GM23338 (cell line): Measurements from ENCODE around the gene RAB11A. TPM values are rescaled to one million over a fixed set of nuclear protein-coding genes. Genes with fewer than 3 reads are reported as not detected.

Experiments
- ATAC-seq: fragments of 200-7000 bp; cut with Tn5 transposase; 3 replicates; pipeline ENCODE4 v1.9.1; 2020
- DNase-seq: peaks from one replicate; pipeline ENCODE4 v3.0.0-alpha.2; 2015; ENCODE audit warnings: low spot score
- H2AFZ ChIP-seq: fragments of 200-600 bp; sonication (generic); 2 replicates; pipeline ENCODE4 v1.8.0; 2016; ENCODE audit warnings: antibody characterized with exemption, mild to moderate bottlenecking, moderate library complexity
- H3F3A ChIP-seq: fragments of 200-600 bp; sonication (generic); replicated peaks from 2 replicates; pipeline ENCODE4 v1.8.0; 2017; ENCODE audit warnings: antibody characterized with exemption, mixed run types, low read depth
- H3K27ac ChIP-seq: fragments of 200-600 bp; sonication (generic); 2 replicates; pipeline ENCODE4 v1.6.1; 2016; ENCODE audit warnings: low read depth
- H3K27me3 ChIP-seq: fragments of 200-600 bp; sonication (generic); 2 replicates; pipeline ENCODE4 v1.8.0; 2016; ENCODE audit warnings: mild to moderate bottlenecking, mixed run types, moderate library complexity; ENCODE audit not compliant: insufficient read depth
- H3K36me3 ChIP-seq: fragments of 200-600 bp; sonication (generic); 2 replicates; pipeline ENCODE4 v1.8.0; 2016; ENCODE audit warnings: mild to moderate bottlenecking; ENCODE audit not compliant: insufficient read depth
- H3K4me1 ChIP-seq: fragments of 200-600 bp; sonication (generic); 2 replicates; pipeline ENCODE4 v1.8.0; 2016; ENCODE audit warnings: mild to moderate bottlenecking, moderate library complexity; ENCODE audit not compliant: insufficient read depth
- H3K4me2 ChIP-seq: fragments of 200-600 bp; sonication (generic); 2 replicates; pipeline ENCODE4 v1.7.1; 2017; ENCODE audit warnings: mixed run types
- H3K4me3 ChIP-seq: fragments of 200-600 bp; sonication (generic); 2 replicates; pipeline ENCODE4 v1.6.1; 2016; ENCODE audit warnings: mixed run types
- H3K79me2 ChIP-seq: fragments of 200-600 bp; sonication (generic); replicated peaks from 2 replicates; pipeline ENCODE4 v1.8.0; 2017; ENCODE audit warnings: mild to moderate bottlenecking; ENCODE audit not compliant: insufficient read depth
- H3K9me2 ChIP-seq: fragments of 200-600 bp; sonication (generic); 2 replicates; pipeline ENCODE4 v1.8.0; 2017; ENCODE audit not compliant: insufficient read depth
- H4K20me1 ChIP-seq: fragments of 200-600 bp; sonication (generic); replicated peaks from 2 replicates; pipeline ENCODE4 v1.8.0; 2017; ENCODE audit warnings: mild to moderate bottlenecking; ENCODE audit not compliant: insufficient read depth
- H3K27ac Mint-ChIP-seq: 2 replicates; pipeline ENCODE4 v1.8.0; 2020; ENCODE audit warnings: inconsistent platforms, mild to moderate bottlenecking, moderate library complexity, mixed read lengths
- H3K27me3 Mint-ChIP-seq: 3 replicates; pipeline ENCODE4 v1.8.0; 2022; ENCODE audit warnings: low read depth, mild to moderate bottlenecking, moderate library complexity, mixed read lengths, inconsistent platforms; ENCODE audit not compliant: insufficient read depth, poor library complexity
- H3K36me3 Mint-ChIP-seq: 3 replicates; pipeline ENCODE4 v1.8.0; 2021; ENCODE audit warnings: low read depth, mild to moderate bottlenecking, inconsistent platforms, moderate library complexity, mixed read lengths
- H3K4me1 Mint-ChIP-seq: 3 replicates; pipeline ENCODE4 v1.8.0; 2020; ENCODE audit warnings: mild to moderate bottlenecking, inconsistent platforms, mixed read lengths
- H3K4me3 Mint-ChIP-seq: 3 replicates; pipeline ENCODE4 v1.8.0; 2021; ENCODE audit warnings: moderate library complexity, mild to moderate bottlenecking, inconsistent platforms, mixed read lengths
- H3K9me3 Mint-ChIP-seq: 3 replicates; pipeline ENCODE4 v1.8.0; 2020; ENCODE audit warnings: moderate library complexity, mild to moderate bottlenecking, inconsistent platforms, mixed read lengths
- CREB1 ChIP-seq: fragments of 250-450 bp; sonication (Bioruptor Pico); IDR thresholded peaks from 2 replicates; pipeline ENCODE4 v1.5.0; 2020; ENCODE audit warnings: low read depth, mild to moderate bottlenecking, moderate library complexity
- CTCF ChIP-seq, 2 experiments: fragments of 200-600 bp in 1 of 2; sonication (generic) in 1 of 2; conservative IDR thresholded peaks; 2 replicates each; pipeline versions ENCODE4 v1.5.1 to v1.6.1; 2016 to 2017; ENCODE audit warnings: antibody characterized with exemption in 2 of 2, low read depth in 2 of 2, mild to moderate bottlenecking in 2 of 2, moderate library complexity in 1 of 2
- ETS1 ChIP-seq: IDR thresholded peaks from 2 replicates; pipeline ENCODE4 v1.6.1; 2016; ENCODE audit warnings: antibody characterized with exemption
- EZH2 ChIP-seq: fragments of 200-600 bp; sonication (generic); IDR thresholded peaks from one replicate; pipeline ENCODE4 v1.8.0; 2017; ENCODE audit warnings: antibody characterized with exemption, mild to moderate bottlenecking, low read depth; ENCODE audit not compliant: unreplicated experiment
- EZH2phosphoT487 ChIP-seq: fragments of 200-600 bp; sonication (generic); IDR thresholded peaks from one replicate; pipeline ENCODE4 v1.8.1; 2018; ENCODE audit warnings: antibody characterized with exemption; ENCODE audit not compliant: unreplicated experiment
- JUNB ChIP-seq: IDR thresholded peaks from one replicate; pipeline ENCODE4 v1.6.1; 2016; ENCODE audit warnings: antibody characterized with exemption; ENCODE audit not compliant: unreplicated experiment
- NANOG ChIP-seq: IDR thresholded peaks from 2 replicates; pipeline ENCODE4 v1.6.1; 2016; ENCODE audit warnings: antibody characterized with exemption, borderline replicate concordance
- POLR2AphosphoS5 ChIP-seq: IDR thresholded peaks from 2 replicates; pipeline ENCODE4 v1.6.1; 2016; ENCODE audit warnings: antibody characterized with exemption, low read depth
- REST ChIP-seq: IDR thresholded peaks from one replicate; pipeline ENCODE4 v1.6.1; 2018; ENCODE audit warnings: antibody characterized with exemption; ENCODE audit not compliant: unreplicated experiment
- STAT1 ChIP-seq: IDR thresholded peaks from one replicate; pipeline ENCODE4 v1.6.1; 2016; ENCODE audit warnings: antibody characterized with exemption; ENCODE audit not compliant: unreplicated experiment
- ZNF114 ChIP-seq: fragments of 250-450 bp; sonication (Bioruptor Pico); IDR thresholded peaks from 2 replicates; pipeline ENCODE4 v1.5.0; 2020; ENCODE audit warnings: mild to moderate bottlenecking, moderate library complexity
- ZNF331 ChIP-seq: fragments of 250-450 bp; sonication (Bioruptor Pico); IDR thresholded peaks from 2 replicates; pipeline ENCODE4 v1.5.0; 2020; ENCODE audit warnings: low read depth, mild to moderate bottlenecking, moderate library complexity
- ZNF462 ChIP-seq: fragments of 250-450 bp; sonication (Bioruptor Pico); IDR thresholded peaks from 2 replicates; pipeline ENCODE4 v1.5.0; 2020; ENCODE audit warnings: mild to moderate bottlenecking, moderate library complexity
- polyA plus RNA-seq: library from polyadenylated mRNA; unstranded; fragments of >200 nt; fragmentation: Nextera tagmentation; extraction: Ambion mirVana; gene quantifications from 2 replicates; pipeline ENCODE4 v1.2.1, GENCODE V29; 2016
- total RNA-seq: library from RNA; depleted of rRNA; stranded (reverse); fragments of >200 nt; shearing (Covaris generic); gene quantifications from 2 replicates; pipeline ENCODE4 v1.2.3, GENCODE V29; 2014

RAB11A gene
- total and polyA plus RNA-seq, 2 experiments from 2014 or later, result 251 to 369 TPM

- no peak for DNase-seq
- Histone ChIP-seq H3F3A (no peaks in the 10 kb centered on the region), H3K4me2 (no peak overlapping the region), H3K4me3 (no peak overlapping the region), H3K27ac (no peak overlapping the region), H3K36me3 (peaks cover 11% of the 10 kb centered on the region), H2AFZ (no peak overlapping the region), H3K27me3 (no peaks in the 10 kb centered on the region), H3K79me2 (no peaks in the 10 kb centered on the region), H3K4me1 (no peaks in the 10 kb centered on the region; the same call in 1 of the 2 replicates), H4K20me1 (peaks cover 18% of the 10 kb centered on the region), H3K9me2 (no peaks in the 10 kb centered on the region)
- peak overlapping the region; percentile 24; the same call in 1 of the 2 replicates for H3K27ac Mint-ChIP-seq
- no peaks in the 10 kb centered on the region for H3K9me3 Mint-ChIP-seq
- no peak for TF ChIP-seq POLR2AphosphoS5
- no peak for TF ChIP-seq ETS1
- TF ChIP-seq CTCF (conservative IDR thresholded peaks at IDR 0.05; ENCODE audit: low read depth in 2 of 2), result no peak
- TF ChIP-seq STAT1, result no peak
- no peak for TF ChIP-seq ZNF331 (CRISPR knock-in tag)
- no peak for TF ChIP-seq JUNB
- no peak for TF ChIP-seq ZNF462
- TF ChIP-seq REST, result no peak
- no peak for TF ChIP-seq NANOG
- no peak for TF ChIP-seq CREB1 (CRISPR knock-in tag)
- TF ChIP-seq EZH2, result no peak
- TF ChIP-seq EZH2phosphoT487, result no peak
- no peak for TF ChIP-seq ZNF114
- no peak; the same call in 2 of the 3 replicates for ATAC-seq
- H3K4me3 Mint-ChIP-seq, result no peak overlapping the region
- peaks cover 41% of the 10 kb centered on the region for H3K4me1 Mint-ChIP-seq
- H3K27me3 Mint-ChIP-seq, result no peaks in the 10 kb centered on the region
- H3K36me3 Mint-ChIP-seq, result peaks cover 14% of the 10 kb centered on the region; the same call in 2 of the 3 replicates
These were observed 34.2 kb downstream of the RAB11A start for GRCh38 chr15:65903296-65904073.
